ENCODE measurements around the gene BRIP1.
"Not testable (repeated sequence)": the region's sequence is repeated elsewhere in the genome, so short reads cannot be mapped to it uniquely, and the experiment has no call there.

BRIP1 gene

GRCh38 chr17:61754124-61754523 lies 109.2 kb downstream of the BRIP1 start:
- no peak for DNase-seq

- no peak for DNase-seq
Observed at GRCh38 chr17:61753696-61754095, 109.6 kb downstream of the BRIP1 start.

- no peak for DNase-seq
Observed at GRCh38 chr17:61750656-61751055, 112.7 kb downstream of the BRIP1 start.

GRCh38 chr17:61749823-61750404 lies 113.4 kb downstream of the BRIP1 start:
- DNase-seq: no peak

- no peak for DNase-seq
Observed at GRCh38 chr17:61746248-61746985, 116.9 kb downstream of the BRIP1 start.

GRCh38 chr17:61744804-61745203 lies 118.5 kb downstream of the BRIP1 start:
- DNase-seq: no peak

- no peak for DNase-seq
Observed at GRCh38 chr17:61744252-61744651, 119.1 kb downstream of the BRIP1 start.

GRCh38 chr17:61743766-61744165 lies 119.6 kb downstream of the BRIP1 start:
- no peak for DNase-seq

GRCh38 chr17:61739002-61739401 lies 124.3 kb downstream of the BRIP1 start:
- no peak for DNase-seq

- DNase-seq: no peak
Observed at GRCh38 chr17:61738249-61738648, 125.1 kb downstream of the BRIP1 start.

- DNase-seq: no peak
Observed at GRCh38 chr17:61737820-61738219, 125.5 kb downstream of the BRIP1 start.

- no peak for DNase-seq
Observed at GRCh38 chr17:61736438-61736837, 126.9 kb downstream of the BRIP1 start.

- DNase-seq: no peak
Observed at GRCh38 chr17:61735807-61736206, 127.5 kb downstream of the BRIP1 start.

- DNase-seq: no peak
Observed at GRCh38 chr17:61734466-61734865, 128.9 kb downstream of the BRIP1 start.

- DNase-seq: no peak
Observed at GRCh38 chr17:61734012-61734411, 129.3 kb downstream of the BRIP1 start.

- DNase-seq: no peak
Observed at GRCh38 chr17:61733021-61733420, 130.3 kb downstream of the BRIP1 start.

GRCh38 chr17:61732169-61732568 lies 131.2 kb downstream of the BRIP1 start:
- no peak for DNase-seq

GRCh38 chr17:61731330-61731729 lies 132.0 kb downstream of the BRIP1 start:
- no peak for DNase-seq

- no peak for DNase-seq
Observed at GRCh38 chr17:61729690-61730268, 133.5 kb downstream of the BRIP1 start.

- no peak for DNase-seq
Observed at GRCh38 chr17:61728297-61728836, 135.0 kb downstream of the BRIP1 start.

GRCh38 chr17:61727798-61728197 lies 135.5 kb downstream of the BRIP1 start:
- not testable (repeated sequence) for DNase-seq

- DNase-seq: no peak
Observed at GRCh38 chr17:61726977-61727376, 136.4 kb downstream of the BRIP1 start.

- DNase-seq: no peak
Observed at GRCh38 chr17:61724777-61725176, 138.6 kb downstream of the BRIP1 start.

GRCh38 chr17:61723914-61724313 lies 139.4 kb downstream of the BRIP1 start:
- DNase-seq: no peak

Measured in activated effector memory CD4-positive, alpha-beta T cell treated with Interleukin-2 at 50 U/mL for 16 hours (primary cell).